ENCODE results near the gene VPS16.

The VPS16 gene

GRCh38 chr20:2836035-2836434 lies 4.5 kb upstream of the VPS16 start:
- no peak for DNase-seq

DNA sequence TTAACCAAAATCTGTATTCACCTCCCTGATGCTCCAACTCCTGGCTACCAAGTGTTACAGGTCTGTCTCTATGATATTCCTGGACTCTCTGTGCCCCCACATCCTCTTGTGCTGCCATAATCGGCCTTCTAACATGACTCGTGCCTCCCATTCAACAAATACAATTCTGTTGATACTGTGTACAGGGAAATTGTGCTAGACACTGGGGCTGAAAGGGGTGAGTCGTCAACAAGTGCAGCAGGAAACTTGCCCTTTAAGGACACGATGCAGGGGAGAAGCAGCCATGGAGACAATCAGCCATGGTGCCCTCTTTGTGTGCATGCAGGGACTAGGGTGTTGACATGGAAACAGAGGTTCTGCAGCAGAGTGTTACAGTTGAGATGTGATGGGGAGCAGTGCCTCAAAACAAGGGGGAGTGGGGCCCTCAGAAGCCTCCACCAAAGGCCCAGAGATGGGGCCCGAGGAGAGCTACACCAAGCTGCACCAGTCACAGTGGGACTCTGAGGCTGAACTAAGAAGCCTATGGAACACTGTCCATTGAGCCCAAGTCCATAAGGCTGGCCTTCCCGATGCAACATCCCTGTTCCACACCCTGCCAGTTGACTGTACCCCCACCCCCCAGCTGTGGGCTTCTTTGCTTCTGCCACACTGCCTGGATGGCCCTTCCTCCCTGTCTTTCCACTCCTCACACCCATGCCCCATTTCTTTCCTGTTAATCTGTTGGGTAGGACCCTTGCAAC lies 3.2 kb upstream of the VPS16 start:
- no peak for DNase-seq

DNA sequence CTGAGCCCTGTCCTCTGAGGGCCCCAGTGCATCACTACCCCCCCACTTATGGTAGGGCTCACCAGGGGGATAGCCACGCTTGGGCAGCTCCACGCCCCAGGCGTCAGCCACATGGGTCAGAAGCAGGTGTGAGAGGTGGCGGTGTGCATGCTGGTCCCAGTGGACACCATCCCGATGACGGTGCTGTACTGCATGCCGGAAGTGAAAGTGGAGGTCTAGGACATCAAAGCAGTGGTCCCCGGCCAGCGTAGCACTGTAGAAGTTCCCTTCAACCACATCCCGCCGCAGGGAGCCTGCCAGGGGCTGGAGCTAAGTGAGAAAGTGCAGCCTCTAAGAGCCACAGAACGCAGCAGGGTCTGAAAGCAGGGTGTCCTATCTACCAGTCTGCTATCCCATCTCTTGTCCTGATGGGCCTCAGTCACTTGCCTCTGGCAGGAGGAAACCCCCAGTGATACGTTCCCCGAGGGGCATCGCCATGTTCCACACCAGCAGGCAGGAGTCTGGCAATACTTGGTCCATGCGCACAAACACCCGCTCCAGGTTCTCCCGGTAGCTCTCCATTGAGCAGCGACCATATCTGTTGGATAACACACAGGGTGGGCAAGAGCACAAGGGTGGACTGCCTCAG lies 2.3 kb upstream of the VPS16 start:
- DNase-seq, result no peak

DNA sequence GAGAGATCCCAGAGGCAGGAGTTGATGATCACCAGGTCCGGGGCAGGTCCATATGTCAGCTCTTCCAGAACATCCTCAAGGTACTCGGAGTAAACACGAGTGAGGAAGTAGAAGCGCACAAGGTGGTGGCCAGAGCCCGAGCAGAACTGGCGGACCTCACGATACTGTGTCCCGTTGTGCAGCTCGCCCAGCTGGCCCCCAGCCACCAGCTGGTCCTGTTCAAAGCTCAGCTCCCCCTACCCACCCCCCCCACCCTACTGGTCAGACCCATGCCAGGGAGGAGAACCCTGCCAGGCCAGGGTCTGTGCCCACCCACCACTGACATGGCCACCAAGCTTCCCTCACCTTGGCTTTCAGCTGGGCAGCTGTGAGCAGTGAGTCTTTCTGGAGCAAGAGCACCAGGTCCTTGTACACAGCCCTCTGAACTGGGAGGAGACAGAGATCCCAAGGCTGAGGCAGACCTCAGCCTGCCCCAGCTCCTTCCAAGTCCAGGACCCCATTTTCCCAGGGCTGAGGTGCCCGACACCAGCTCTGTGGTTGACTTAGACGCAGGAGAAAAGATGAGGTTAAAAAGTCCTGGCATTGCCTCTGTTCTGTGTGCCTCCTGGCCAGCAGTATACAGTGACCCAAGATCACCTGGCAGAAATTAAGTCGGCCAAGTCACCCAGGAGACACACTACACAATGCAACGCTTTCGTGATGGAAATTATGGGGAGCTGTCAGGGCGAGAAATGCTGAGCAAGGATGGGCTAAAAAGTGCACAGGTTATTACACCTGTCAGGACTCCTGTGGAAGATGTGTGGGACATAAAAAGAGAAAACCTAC lies 1.5 kb upstream of the VPS16 start:
- no peak for DNase-seq

GRCh38 chr20:2839732-2840137 lies 810 bp upstream of the VPS16 start:
- DNase-seq, result no peak

DNA sequence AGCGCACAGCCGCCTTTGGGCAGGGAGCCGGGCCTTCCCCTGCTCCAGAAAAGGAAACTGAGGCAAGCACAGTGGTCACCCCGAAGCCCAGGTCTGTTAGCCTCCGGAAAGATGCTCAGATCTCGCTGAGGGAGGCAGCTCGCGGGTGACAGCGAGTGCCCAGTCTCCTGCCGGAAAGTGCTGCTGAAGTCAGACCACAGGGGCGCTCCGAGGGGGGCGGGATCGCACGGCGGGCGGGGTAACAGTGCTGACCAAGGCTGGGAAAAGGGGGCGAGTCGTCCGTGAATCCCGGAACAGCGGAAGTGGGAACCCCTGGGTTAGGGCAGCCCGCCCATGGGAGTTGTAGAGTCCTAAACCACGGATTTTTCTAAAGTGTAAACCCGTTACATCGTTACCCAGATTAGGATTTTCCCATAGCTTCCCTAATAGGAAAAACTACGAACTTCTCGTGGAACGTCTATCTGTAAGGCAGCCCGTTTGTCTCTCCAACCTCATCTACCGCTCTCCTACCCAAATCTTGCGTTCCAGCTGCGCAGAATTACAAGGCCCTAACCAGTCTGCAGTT lies 504 bp downstream of the VPS16 start:
- peak; percentile 13 for DNase-seq

DNA sequence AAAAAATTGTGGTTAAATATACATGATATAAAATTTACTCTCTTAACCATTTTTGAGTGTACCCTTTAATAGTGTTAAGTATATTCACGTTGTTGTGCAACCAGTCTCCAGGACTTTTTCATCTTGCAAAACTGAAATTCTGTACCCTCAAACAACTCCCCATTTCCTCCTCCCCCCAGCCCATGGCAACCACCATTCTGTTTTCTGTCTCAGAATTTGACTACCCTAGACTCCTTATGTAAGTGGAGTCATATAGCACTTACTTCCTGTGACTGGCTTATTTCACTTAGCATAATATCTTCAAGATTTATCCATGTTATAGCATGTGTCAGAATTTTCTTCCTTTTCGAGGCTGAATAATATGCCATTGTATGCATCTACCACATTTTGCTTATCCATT lies 5.1 kb downstream of the VPS16 start:
- no peak for DNase-seq

- DNase-seq, result no peak
These were observed 6.2 kb downstream of the VPS16 start for GRCh38 chr20:2846698-2847097.

DNA sequence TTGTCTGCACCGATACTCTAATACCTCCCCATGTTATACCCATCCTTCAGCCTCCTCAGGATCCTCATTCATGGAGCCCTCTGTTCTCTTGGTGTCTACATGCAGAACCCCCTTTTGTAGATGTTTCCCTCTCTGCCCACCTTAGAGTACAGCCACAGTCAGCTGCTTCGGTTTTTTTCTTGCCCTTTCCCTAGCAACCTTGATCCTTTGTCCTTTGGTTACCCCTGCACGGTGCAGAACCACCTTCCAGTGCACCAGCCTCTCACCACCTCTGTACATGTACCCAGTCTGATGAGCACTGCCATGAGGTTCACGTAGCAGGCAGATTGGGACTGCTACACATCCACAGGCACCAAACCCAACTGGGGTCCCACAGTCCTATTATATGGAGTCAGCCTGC lies 7.3 kb downstream of the VPS16 start:
- no peak for DNase-seq

DNA sequence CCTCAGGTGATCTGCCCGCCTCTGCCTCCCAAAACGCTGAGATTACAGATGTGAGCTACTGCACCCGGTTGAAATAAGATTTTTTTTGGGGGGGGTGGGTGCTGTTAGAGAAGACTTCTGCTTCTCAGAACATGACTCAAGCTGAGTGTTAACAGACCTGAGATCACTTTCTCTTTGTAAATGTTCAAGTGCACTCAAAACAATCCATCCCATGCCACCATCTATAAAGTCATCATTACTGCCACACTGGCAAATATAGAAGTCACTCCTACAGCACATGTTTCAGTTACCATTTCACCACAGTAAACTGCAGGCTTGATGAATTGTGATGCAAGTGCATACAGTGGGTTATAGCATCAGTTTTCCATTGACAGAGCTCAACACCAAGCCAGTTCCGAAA lies 9.0 kb downstream of the VPS16 start:
- no peak for DNase-seq

GRCh38 chr20:2851086-2851485 lies 10.5 kb downstream of the VPS16 start:
- no peak for DNase-seq

DNA sequence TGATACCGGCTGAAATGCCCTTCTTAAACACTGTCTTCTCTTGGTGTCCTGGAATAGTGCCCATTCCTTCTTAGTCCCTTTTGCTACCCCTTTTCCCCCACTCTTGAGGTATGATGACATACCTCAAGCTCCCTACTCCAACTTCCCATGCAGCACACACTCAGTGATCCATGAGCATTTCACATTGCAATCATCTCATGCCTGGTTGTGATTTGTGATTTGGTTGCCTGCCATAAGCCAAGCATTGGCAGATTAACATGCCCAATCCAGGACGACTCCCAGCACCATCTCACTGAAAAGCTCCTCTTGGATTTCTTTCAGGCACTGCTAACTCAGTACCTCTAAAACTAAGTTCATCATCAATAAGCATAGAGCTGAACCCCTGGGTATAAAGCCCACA lies 18.0 kb downstream of the VPS16 start:
- DNase-seq, result no peak

- no peak for DNase-seq
These were observed 19.0 kb downstream of the VPS16 start for GRCh38 chr20:2859330-2860121.

DNA sequence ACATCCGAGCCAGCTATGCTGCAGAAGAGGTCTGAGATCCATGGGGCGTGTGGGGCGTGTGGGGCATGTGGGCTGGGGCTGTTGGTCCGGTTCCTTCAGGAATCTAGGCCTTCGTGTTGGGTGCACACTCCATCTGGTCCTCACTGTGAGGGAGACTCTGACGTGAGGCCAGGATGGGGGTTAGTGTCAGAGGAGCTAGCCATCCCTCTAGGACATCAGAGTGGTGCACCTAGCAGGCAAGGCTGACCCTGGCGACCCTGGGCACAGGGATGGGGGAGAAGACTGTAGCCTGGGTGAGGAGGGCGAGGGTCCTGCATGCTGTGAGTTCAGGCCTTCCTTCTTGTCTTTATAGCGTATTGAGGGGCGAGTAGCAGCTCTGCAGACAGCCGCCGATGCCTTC lies 24.1 kb downstream of the VPS16 start:
- DNase-seq, result no peak

DNA sequence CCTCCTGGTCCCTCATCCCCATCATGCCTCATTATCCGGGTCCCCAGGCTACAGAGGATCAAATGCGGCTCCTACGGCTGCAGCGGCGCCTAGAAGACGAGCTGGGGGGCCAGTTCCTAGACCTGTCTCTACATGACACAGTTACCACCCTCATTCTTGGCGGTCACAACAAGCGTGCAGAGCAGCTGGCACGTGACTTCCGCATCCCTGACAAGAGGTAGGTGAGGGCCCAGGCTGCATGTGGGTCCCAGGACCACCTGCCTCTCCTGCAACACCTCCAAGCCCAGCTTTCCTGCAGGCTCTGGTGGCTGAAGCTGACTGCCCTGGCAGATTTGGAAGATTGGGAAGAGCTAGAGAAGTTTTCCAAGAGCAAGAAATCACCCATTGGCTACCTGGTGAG lies 24.6 kb downstream of the VPS16 start:
- DNase-seq, result no peak

DNA sequence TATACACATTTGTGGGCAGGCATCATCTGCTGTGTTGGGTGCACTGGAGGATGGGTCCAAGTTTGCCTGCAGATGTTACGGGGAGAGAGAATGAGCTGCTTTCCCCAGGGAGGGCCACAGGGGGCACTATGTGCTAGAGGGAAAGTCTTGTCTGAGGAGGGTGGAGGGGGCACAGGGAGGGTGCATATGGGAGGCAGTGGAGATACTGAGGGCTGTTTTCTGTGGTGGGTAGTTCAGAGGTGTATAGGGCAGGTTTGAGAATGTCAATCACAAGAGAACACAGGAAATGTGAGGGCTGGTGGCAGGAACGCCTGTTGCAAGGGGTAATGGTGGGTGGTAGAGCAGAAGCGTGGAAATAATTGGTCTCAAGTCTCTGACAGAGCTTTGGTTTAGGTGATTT lies 25.1 kb downstream of the VPS16 start:
- no peak for DNase-seq

DNA sequence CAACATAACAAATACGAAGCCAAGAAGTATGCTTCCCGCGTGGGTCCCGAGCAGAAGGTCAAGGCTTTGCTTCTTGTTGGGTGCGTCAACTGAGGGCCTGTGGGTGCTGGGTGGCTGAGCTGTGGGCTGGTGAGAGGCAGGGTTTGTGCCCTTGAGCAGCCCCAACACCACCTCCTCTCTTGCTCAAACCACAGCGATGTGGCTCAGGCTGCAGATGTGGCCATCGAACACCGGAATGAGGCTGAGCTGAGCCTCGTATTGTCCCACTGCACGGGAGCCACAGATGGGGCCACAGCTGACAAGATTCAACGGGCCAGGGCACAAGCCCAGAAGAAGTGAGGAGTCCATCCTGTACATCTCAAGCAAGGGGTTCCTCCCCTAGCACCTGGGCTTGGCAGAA lies 25.7 kb downstream of the VPS16 start:
- no peak for DNase-seq

DNA sequence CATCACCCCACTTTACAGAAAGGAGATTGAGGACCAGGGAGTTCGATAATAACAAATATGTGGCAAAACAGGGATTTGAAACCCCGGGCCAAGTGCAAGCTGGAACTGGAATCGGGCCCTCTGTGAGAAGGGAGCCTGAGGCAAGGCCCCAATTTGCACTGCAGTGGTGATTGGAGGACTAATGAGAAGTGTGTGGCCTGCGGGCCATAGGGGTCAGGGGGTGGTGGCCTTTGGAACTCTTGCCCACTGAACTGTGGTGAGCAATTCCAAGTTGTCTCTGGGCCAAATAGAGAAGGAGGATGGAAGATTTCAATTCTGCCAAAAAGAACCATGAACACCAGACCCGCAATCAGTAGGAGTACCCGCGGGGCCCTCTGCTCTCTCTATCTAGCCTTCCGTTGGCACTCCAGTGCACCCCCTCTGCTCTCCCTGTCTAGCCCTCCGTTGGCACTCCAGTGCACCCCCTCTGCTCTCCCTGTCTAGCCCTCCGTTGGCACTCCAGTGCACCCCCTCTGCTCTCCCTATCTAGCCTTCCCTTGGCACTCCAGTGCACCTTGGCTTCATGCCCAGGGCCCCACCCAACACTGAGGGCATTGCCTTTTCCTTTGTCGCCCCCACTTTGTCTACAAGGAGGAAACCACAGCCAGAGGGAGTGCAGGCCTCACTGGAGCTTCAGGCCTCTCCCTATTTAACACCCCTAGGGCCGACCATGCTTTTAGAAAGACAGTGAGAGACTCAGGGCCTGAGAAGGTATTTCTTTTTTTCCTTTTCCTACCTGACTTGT lies 26.7 kb downstream of the VPS16 start:
- no peak for DNase-seq

DNA sequence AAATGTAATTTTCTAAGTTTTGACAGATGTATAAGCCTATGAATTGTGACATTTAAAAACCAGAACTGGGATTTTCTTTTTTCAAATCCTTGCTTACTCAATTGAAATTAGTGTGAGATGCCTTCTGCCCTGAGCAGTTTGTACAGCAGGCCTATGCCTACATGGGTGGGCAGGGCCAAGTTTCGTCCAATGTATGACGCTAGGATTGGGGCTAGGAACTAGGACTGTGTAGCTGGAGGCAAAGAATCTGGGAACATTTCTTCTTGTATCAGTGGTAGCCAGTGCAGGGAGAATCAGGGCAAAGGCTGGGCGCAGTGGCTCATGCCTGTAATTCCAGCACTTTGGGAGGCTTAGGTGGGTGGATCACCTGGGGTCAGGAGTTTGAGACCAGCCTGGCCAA lies 28.8 kb downstream of the VPS16 start:
- DNase-seq, result no peak

DNA sequence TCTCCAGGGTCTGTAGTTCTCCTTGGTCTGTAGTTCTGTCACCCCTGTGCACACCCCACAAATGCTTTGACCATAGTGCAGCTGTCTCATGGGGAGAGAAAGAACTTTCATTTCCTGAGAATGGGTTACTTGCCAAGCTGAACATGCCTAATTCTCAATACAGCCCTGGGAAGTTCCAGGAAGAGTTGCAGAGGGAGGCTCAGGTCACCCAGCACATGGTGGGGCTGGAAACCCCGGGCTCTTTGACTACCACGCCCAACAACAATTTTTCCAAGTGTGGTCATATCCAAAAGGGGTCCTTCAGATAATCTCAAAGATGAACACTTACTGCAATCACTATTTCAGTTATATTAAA lies 30.5 kb downstream of the VPS16 start:
- no peak for DNase-seq

- DNase-seq, result no peak
These were observed 31.3 kb downstream of the VPS16 start for GRCh38 chr20:2871661-2872458.

Measured in NCI-H1105 (cell line).